Stimulated activated CD8-positive, alpha-beta memory T cell treated with anti-CD3 and anti-CD28 coated beads, Interleukin-12 subunit alpha, Interleukin-12 subunit beta, amount 100 ng/mL, for 24 hours (primary cell): Measurements from ENCODE around the gene ITGB3.
"Not testable (repeated sequence)": the region's sequence is repeated elsewhere in the genome, so short reads cannot be mapped to it uniquely, and the experiment has no call there.

ENCODE experiments used
- DNase-seq: peaks from one replicate; pipeline ENCODE4 v3.0.0-alpha.2; 2020; ENCODE audit errors: extremely low read depth

The ITGB3 gene

DNA sequence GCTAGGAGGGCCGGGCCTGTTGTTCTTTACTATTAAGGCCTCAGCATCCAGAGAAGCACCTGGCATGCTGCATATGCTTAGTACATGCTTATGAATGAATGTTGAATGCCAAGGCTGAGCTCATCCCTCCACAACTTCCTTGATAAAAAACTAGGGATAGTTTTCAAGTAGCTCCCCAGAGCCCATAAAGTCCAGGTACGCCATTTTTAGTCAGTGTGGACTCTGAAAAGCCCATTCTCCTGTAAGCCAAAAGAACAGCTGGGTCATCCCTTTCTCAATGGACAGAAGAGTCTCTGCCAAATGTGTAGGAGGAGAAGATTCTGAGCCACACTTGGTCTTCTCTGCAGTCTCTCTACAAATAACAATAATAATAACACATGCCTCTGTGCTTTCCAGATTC, 8.9 kb upstream of the ITGB3 start:
- no peak for DNase-seq

DNA sequence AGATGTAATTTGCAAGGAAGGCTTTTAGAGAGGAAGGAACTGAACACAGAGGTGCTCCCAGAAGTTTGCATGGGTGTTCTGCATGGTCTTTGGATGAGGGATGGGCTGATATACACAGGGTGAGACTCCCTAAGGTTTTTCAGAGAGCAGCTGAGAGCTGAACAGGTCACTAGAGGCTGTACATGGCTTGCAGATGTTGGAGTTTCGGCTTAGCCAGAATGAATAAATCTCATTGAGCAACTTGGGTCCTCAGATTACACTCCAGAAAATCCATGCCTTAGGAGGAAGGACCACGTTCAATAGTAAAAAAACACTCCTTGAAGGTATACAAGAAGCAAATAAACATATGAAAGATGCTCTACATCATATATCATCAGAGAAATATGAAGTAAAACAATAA, 7.5 kb upstream of the ITGB3 start:
- DNase-seq = no peak

DNA sequence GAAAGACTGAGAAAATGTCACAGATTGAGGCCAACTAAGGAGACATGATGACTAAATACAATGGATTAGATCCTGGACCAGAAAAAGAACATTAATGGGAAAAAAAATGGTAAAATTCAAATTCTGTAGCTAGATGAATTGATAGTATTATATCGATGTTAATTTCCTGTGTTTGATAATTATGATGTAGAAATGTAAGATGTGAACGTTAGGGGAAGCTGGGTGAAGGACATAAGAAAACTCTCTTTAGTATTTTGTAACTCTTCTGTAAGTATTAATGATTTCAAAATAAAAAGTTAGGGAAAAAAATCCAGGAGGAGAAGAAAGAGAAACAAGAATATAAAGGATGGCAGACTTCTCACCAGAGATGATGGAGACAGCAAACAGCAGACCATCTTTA, 2.8 kb upstream of the ITGB3 start:
- no peak for DNase-seq

DNA sequence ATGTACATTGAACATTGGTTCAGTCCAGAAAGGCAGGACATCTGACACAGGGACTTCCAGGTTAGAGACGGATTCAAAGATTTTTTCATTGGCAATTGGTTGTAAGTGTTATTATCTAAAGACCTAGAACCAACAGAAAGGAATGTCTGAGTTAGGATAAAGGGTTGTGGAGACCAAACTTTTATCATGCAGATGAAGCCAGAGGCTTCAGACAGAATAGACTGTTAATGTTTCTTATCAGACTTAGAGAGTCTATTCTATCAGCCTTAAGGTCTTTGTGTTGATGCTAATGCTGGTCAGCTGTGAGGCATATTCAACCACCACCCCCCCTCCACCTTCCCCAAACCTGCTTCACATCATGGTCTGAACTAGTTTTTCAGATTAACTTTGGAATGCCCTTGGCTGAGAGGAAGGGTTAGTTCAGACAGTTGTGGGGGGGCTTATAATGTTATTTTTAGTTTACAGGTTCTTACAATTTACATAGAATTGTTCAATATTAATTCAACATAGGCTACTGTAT, 2.1 kb upstream of the ITGB3 start:
- DNase-seq = no peak

DNA sequence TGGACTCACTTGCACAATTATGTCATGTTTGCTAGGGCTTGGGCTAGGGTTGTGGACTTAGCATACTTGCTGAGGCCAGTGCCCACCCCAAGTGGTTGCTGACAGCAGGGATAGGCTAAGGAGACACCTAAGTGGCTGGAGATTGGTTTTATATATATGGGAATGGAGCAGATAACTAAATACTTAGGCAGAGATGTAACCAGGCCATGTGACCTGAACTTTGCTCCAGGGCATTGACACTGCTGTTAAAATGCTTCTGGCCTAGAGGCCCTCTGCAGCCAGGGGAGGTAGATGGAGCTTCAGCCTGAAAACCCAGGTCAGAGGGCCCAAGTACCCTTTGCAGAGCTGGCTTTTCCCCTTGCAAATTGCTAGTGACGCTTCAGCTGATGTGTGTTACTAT, 1.4 kb upstream of the ITGB3 start:
- DNase-seq = no peak

DNA sequence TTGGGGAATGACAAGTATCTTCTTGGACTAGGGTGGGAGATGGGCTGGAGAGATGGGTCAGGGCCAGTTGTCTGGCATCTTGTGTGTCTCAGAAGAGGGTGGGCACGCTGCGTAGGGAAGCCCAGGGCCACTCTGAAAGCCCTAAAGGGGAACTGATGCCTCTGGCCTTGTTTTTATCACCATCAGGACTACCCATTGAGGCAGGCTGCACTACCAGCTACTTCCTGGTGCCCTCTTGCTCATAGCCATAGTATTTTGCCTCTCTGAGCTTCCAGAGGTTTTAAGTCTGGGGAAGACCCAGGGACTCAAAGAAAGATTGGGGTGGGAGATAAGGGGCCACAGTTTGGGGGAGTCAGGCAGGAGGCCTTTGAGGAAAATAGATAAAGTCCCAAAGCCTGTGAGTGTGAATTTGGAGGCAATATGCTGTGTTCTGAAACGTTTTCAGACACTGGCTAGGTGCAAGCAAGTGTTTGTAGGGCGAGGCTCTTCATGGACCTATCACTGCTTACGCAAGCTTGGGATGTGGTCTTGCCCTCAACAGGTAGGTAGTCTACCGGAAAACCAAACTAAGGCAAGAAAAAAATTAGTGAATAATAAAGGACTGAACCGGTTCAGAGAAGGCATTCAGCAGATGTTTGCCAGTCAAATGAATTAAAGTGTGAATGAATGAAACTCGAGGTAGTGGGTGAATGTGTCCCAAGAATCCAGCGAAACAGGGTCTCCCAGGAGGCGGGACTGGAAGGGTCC, 688 bp upstream of the ITGB3 start:
- DNase-seq = no peak

DNA sequence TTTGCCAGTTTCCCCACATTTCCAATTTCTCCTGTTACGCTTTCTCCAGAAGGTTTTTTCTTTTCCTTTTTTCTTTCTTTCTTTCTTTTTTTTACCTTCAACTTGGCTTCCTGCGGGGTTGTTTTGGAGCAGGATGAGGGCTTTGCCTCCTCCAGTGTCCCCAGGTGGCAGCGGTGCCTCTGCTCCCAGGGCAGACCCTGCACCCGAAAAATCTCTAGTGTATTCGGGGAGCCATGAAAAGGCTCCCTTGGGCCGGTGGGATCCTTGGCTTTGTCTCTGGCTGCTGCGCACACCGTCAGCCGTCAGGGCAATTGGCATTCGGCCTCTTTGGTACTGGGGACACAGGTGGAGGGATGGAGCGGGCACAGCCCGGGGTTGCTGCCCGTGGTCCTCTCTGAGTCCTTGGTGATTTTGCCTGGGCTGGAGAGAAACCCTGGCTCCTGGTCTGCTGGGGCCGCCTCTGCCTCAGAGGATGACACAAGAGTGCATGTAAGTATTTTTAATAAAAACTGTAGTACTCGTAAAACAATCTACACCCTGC, 846 bp downstream of the ITGB3 start:
- no peak for DNase-seq

DNA sequence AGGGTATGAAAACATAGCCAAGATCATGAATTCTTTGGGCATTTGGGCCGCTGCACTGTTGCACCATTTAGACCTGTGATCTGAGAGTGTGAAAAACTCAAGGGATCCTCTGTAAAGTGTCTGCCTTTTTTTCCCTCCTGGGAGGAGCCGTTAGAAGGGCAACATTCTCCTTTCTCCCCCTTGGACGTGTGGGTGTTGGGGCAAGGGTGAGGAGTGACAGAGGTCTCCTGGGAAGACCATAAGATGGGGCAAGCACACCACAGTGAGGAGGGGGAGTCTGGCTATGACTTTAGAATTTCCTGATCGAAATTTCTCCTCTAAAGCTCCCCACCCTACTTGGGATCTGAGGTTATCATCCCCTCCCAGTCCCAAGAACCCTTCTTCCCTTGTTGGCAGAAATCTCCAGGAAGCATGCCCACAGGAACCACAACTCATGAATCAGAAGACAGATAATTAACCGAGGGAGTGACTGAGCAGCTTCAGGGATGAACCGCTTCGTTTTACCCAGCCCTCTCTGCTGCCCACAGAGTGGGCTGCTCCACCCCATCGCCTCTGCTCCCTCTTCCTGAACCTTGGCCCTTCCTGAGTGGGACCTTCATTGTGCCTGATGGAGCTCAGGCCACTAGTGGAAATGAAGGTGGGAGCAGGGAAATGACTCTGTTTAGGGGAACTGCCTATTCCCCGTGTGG, 4.2 kb downstream of the ITGB3 start:
- no peak for DNase-seq

DNA sequence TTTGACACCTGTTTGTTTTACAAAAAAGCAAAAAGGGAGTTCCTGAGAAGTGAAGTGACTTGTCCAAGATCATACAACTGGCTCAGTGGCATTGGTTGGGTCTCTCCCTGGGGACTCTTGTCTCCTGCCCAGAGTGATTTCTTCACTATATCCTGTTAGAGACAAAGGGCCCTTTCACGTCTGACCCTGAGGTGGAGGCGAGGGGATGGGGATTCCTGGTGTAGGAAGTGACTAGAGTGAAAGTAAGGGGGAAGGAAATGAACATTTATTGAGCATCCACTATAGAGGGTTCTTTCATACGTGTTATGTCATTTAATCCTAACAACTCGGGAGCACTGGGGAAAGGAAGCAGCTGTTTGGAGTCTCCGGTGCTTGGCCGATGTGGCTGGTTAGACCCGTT, 9.0 kb downstream of the ITGB3 start:
- no peak for DNase-seq

DNA sequence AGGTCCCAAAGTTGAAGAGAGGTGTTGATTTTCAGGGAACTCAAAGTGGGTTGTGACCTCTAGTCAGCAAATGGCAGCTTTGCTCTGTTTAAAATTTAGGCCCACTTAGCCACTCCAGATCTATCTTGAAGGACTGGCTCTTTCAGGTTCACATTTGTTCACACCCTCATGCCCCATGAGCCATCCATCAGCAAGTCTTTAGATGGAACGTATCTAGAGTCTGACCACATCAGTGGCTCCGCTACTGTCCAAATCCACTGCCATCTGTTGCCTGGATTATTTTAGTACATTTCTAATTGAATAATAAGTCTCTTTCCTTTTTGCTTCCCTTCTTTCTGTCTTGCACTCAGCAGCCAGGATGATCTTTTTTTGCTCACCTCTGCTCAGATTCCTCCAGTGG, 10.5 kb downstream of the ITGB3 start:
- DNase-seq = no peak

DNA sequence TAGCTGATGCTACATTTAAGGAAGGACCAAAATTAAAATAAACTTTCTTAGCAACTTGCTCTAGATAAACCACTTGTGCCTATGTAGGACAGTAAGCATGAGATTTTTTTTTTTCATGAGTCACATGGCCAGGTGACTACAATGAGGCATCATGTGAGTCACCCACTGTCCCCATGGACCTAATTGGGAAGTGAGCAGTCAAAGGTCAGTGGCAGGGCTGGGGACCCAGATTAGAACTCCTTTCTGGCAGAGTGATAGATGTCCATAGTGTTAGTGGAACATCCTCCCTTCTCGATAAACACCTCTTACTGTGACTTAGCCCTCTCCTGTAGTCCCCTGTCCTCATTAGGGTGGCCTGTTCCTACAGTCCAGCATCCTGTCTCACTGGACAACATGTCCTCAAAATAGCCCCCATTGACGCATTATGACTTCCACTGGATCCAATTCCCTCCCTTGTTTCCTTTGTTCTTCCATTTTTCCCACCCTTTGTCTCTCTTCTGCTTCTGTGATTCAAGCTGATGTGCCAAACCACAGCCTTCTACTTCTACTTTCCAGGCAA, 12.4 kb downstream of the ITGB3 start:
- no peak for DNase-seq

DNA sequence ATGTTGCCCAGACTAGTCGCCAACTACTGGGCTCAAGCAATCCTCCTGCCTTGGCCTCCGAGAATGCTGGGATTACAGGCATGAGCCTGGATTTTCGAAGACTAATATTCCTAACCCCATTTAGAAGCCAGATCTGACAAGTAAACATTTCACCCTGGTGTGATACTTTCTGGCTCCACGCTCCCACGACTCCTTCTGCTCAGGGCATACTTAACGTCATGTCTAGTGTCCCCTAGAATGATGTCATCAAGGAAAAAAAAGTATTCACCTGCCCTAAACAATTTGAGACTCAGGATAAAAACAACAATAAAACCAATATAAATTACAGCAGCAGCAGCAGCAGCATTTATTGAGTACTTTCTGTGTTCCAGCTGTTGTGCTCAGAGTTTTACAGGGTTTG, 13.2 kb downstream of the ITGB3 start:
- no peak for DNase-seq

DNA sequence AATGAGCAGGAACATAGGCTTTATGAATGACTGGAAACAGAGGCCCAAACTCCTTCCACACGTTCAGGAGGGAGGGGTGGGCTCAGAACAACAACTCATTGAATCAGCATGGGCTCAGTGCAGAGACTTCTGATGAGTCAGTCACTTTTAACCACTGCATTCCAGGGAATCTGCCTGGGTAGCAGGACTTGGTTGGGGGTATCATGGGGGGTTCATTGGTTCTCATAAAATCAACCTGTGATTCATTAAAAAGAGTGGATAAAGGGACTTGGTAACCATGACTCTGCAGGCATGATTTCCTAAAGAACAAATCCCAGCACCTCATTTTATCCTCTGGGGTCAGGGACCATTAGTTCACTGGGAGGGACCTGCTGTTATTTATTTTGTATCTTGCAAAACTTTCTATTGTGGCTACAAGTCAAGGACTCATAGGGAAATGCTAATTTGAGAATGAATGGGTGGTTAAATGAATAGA, 13.8 kb downstream of the ITGB3 start:
- DNase-seq = no peak

DNA sequence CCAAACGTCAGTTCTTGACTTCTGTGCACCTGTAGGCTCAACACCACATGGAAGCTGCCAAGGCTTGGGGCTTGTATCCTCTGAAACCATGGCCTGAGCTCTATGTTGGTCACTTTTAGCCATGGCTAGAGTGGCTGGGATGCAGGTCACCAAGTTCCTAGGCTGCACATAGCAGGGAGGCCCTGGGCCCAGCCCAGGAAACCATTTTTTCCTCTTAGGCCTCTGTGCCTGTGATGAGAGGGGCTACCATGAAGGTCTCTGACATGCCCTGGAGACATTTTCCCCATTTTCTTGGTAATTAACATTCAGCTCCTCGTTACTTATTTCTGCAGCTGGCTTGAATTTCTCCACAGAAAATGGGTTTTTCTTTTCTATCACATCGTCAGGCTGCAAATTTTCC, 15.3 kb downstream of the ITGB3 start:
- DNase-seq = not testable (repeated sequence)

DNA sequence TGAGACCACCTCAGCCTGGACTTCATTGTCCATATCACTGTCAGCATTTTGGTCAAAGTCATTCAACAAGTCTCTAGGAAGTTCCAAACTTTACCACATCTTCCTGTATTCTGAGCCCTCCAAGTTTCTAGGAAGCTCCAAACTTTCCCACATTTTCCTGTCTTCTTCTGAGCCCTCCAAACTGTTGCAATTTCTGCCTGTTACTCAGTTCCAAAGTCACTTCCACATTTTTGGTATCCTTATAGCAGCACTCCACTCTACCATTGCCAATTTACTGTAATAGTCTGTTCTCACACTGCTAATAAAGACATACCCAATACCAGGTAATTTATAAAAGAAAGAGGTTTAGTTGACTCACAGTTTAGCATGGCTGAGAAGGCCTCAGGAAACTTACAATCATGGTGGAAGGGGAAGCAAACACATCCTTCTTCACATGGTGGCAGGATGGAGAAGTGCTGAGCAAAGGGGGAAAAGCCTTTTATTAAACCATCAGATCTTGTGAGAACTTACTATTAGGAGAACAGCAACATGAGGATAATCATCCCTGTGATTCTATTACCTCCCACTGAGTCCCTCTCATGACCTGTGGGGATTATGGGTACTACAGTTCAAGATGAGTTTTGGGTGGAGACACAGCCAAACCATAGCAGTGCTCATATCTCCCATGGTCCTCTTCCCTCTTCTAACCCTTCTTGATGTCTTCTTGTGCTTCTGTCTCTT, 16.1 kb downstream of the ITGB3 start:
- not testable (repeated sequence) for DNase-seq

DNA sequence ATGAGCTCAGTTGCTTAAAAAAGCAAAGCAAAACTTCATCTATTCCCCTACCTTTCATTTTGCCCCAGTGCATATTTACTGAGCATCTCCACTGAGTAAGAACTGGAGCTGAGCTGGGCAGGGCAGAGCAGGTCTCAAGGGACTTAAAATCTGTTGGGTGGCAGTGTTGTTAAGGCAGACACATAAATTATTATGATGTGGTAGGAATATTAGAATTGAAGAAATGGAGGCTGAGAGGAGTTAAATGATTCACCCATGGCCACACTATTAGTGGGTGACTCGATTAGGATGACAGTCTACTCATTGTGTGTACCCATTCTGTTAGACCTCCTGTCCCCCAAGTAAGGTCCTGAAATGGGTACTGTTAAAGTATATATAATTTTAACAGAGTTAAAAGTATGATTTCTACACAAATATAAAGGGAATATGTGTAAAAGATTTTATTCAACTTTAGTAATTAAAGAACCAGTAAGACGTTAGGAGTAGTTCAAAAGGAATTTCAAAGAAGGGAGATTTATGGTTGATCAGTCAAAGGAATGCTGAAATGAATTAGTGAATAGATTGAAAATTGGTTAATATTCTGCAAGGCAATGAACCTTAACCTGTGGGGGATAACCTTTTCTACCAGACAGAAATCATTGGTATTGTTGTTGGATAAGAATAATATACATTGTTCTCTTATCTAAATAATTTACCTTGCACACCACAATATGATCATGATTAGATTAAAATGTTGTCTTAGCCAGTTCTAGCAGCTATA, 17.5 kb downstream of the ITGB3 start:
- DNase-seq = no peak

DNA sequence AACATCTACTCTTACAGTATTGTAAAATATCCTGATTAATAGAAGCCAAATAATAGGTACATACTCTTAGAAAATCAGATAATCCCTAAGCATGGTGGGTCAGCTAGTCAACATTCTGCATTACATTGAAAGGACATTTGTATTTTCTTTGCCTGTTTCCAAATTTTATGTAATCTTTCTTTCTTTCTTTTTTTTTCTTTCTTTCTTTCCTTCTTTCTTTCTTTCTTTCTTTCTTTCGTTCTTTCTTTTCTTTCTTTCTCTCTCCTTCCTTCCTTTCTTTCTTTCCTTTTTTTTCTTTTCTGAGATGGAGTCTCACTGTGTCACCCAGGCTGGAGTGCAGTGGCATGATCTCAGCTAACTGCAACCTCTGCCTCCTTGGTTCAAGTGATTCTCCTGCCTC, 18.9 kb downstream of the ITGB3 start:
- no peak for DNase-seq

DNA sequence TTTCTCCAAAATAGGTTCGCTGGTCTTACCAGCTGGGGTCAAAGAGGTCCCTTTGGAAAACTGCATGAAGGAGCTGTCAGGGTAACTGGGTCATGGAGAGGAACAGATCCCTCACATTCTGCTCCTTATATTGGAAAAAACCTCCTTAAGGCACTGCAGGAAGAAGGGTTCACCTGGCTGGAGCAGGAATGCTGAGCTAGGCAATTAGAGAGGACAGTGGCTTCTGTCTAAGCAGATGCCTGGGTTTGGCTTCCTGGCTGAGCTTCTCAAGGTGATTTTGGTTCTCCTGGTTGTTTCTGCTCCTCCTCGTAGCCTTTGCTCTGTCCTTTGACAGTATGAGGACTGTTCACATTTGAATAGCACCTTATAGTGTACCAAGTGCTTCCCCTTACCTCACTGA, 19.6 kb downstream of the ITGB3 start:
- no peak for DNase-seq

DNA sequence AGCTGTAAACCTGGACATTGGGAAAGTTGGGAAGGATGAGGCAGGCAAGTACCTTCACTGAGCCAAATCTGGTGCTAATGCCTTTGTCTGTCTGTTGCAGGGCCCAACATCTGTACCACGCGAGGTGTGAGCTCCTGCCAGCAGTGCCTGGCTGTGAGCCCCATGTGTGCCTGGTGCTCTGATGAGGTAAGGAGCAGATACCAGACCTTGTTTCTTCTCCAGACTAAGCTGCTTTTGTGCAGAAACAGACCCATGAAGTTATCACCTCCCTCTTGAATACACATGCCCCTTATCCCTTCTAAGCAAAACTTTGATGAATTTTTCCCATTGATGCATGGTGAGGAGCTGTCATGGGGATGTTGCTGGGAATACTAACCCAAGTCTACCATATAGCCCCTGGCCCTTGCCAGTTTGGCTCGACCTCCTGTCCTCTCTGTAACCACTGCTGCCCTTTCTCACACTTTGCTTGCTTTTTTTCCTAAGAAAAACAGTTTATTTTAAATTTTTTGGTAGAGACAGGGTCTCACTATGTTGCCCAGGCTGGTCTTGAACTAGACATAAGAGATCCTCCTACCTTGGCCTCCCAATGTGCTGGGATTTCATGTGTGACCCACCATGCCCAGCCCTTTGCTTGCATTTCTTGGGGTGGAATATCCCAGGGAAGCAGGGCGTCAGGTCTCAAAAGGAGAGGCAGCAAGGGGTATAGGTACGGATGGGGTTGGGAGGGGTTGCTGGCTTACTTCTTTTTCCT, 20.9 kb downstream of the ITGB3 start:
- no peak for DNase-seq

DNA sequence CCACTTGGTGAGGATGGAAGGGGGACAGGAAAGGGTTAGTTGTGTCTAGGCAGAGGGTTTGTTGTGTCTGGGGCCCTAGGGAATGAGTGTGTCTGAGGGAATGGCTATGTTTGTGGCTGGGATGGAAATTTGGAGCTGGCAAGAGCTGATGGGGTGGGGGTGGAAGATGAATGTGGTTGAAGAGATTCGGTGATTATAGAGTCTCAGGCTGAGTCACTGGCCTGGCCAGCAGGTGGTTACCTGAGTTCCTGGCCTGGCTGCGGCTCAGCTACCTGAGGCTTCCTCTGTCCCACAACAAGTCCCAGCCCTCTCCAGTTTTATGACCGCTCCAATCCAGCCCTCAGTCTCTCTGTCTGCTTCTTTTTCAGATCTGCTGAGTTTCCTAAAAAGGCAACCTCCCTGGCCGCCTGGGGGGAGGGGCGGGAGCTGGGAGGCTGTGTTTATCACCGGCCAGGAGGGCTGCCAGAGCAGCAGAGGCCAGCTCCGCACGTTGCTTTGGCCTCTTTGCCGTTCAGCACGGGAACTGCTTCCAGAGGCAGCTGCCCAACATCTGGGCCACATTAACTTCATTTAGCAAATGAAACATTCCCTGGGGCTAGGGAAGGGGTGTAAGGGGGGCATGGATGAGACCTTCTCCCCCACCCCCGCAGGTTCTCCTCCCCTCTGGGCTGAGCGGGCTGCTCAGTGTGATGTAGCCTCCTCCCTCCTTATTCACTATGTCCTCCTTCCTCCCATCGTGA, 21.8 kb downstream of the ITGB3 start:
- no peak for DNase-seq
